Measurements from ENCODE around the gene DOCK7.
"Not testable (repeated sequence)": the region's sequence is repeated elsewhere in the genome, so short reads cannot be mapped to it uniquely, and the experiment has no call there.

Gene DOCK7

GRCh38 chr1:62687903-62688686, at the start of gene DOCK7:
DOCK7 (minus strand) TSS chr1:62688386; CDS start chr1:62688264, 122 bp downstream.
- peak; percentile 39 for DNase-seq (ENCODE audit: low read depth)

GRCh38 chr1:62735491-62736171, 47.4 kb upstream of the DOCK7 start:
- no peak for DNase-seq (ENCODE audit: low read depth)

GRCh38 chr1:62732331-62732730, 44.1 kb upstream of the DOCK7 start:
- DNase-seq (ENCODE audit: low read depth): no peak

GRCh38 chr1:62728963-62729362, 40.8 kb upstream of the DOCK7 start:
- DNase-seq (ENCODE audit: low read depth): no peak

- no peak for DNase-seq (ENCODE audit: low read depth)
Observed at GRCh38 chr1:62727656-62728407, 39.6 kb upstream of the DOCK7 start.

- no peak for DNase-seq (ENCODE audit: low read depth)
Observed at GRCh38 chr1:62726011-62726442, 37.8 kb upstream of the DOCK7 start.

GRCh38 chr1:62725255-62725654, 37.1 kb upstream of the DOCK7 start:
- no peak for DNase-seq (ENCODE audit: low read depth)

GRCh38 chr1:62724430-62724829, 36.2 kb upstream of the DOCK7 start:
- no peak for DNase-seq (ENCODE audit: low read depth)

- no peak for DNase-seq (ENCODE audit: low read depth)
Observed at GRCh38 chr1:62723883-62724282, 35.7 kb upstream of the DOCK7 start.

- no peak for DNase-seq (ENCODE audit: low read depth)
Observed at GRCh38 chr1:62722796-62723195, 34.6 kb upstream of the DOCK7 start.

- DNase-seq (ENCODE audit: low read depth): no peak
Observed at GRCh38 chr1:62720946-62721554, 32.9 kb upstream of the DOCK7 start.

- not testable (repeated sequence) for DNase-seq (ENCODE audit: low read depth)
Observed at GRCh38 chr1:62718400-62718799, 30.2 kb upstream of the DOCK7 start.

GRCh38 chr1:62717483-62717882, 29.3 kb upstream of the DOCK7 start:
- no peak for DNase-seq (ENCODE audit: low read depth)

- DNase-seq (ENCODE audit: low read depth): no peak
Observed at GRCh38 chr1:62716397-62716796, 28.2 kb upstream of the DOCK7 start.

GRCh38 chr1:62712336-62713243, 24.4 kb upstream of the DOCK7 start:
- DNase-seq (ENCODE audit: low read depth): no peak

- no peak for DNase-seq (ENCODE audit: low read depth)
Observed at GRCh38 chr1:62707744-62708120, 19.5 kb upstream of the DOCK7 start.

- no peak for DNase-seq (ENCODE audit: low read depth)
Observed at GRCh38 chr1:62706985-62707743, 19.0 kb upstream of the DOCK7 start.

GRCh38 chr1:62698161-62698560, 10.0 kb upstream of the DOCK7 start:
- not testable (repeated sequence) for DNase-seq (ENCODE audit: low read depth)

GRCh38 chr1:62694479-62694878, 6.3 kb upstream of the DOCK7 start:
- not testable (repeated sequence) for DNase-seq (ENCODE audit: low read depth)

- DNase-seq (ENCODE audit: low read depth): no peak
Observed at GRCh38 chr1:62693123-62693522, 4.9 kb upstream of the DOCK7 start.

All from activated T-helper 9 cell treated with anti-CD3 and anti-CD28 coated beads, Interleukin-2, amount 50 U/mL, for 16 hours (primary cell).